ENCODE measurements around the gene CD300LG. TPM values are rescaled to one million over a fixed set of nuclear protein-coding genes. Genes with fewer than 3 reads are reported as not detected.
A peak's percentile ranks its signal among the peaks of the same experiment; 100 is the strongest.

CD300LG gene
- total and polyA plus RNA-seq, 8 donors = 0.09 to 4.3 (median 0.43) TPM

DNA sequence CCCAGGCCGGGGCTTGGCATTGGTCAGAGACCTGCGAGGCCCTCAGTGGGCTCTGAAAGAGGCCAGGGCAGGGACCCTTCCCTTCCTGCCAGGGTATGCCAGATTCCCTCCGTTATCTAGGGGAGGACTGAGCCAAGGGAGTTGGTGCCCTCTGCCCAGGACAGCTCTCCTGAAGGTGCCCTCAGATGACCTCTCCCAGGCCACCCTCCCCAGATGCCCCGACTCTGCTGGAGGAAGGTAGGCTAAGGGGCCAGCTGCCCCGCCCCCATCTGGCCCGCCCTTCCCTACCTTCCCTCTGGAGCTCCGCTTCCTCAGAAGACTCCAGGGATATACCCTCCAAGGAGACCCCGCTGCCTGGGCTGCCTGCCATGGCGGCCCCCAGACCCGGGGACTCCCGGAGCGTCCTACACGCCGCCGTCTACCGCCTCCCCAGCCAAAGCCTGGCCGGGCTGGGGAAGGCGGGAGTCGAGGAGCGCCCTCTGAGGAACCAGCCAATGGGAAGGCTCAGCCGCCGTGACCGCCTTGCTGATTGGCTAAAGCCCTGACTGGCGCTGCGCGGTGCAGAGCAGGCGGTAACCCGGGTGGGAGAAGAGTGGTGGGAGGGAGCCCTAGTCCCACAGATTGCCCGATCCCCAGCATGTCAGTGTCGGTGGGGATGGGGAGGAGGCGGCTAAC lies 53.3 kb downstream of the CD300LG start:
- no peak for TF ChIP-seq CTCF (IDR thresholded peaks at IDR 0.05)
- intact Hi-C loops (cut with DNase I) = no loop called here
- Histone ChIP-seq H3K36me3 (no peaks in the 10 kb centered on the region), H3K4me3 (peak overlapping the region; percentile 9 to 52 (median 34)), H3K27ac (no peak overlapping the region), H3K27me3 (no peaks in the 10 kb centered on the region), H3K9me3 (no peaks in the 10 kb centered on the region), H3K4me1 (no peaks in the 10 kb centered on the region)
- WGBS, 2 donors = 3% methylated on average over 29 to 31 of the region's 31 CpGs
- peak; percentile 76 to 93 (median 85) for DNase-seq
- ATAC-seq = peak; percentile 98 to 100 (median 100)
- FAIRE-seq = no peak

DNA sequence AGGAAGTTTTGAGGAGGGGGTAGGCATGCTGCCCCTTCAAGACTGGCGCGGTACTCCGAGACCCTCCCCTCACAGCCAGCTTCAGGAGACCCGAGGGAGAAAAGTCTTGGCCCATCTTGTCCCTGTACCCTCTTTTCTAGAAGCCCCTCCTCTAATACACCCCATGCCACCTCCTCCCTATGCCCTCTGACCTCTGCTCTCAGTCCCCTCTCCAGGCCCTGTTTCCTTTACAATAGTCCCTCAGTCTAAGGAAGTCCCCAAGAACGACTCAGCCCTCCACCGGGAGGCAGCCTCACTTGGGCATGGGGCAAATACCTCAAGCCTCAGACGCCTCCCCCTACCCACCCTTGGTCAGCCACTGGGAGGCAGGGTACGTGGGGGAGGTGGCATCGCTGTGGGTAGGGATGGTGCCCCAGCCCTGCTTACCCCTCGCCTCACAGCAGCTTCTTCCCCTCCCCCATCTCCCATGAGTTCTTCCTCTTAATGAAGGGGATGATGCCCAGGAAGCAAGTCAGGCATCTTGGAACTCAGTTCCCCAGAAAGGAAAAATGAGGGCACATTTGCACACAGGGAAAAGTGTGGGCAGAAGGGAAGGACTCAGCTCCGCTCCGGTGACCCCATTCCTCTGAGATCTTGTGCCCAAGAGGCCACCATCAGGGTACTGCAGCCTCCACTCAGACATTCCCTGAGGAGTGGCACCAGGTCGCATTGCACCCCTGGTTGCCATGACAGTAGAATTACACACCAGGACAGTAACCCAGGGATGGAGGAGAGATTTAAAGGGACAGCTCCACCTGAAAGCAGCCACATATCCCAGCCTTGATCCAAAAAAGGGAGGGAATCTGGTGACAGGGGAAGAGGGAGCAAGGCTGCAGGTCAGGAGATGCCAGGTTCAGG lies 54.1 kb downstream of the CD300LG start:
- ATAC-seq = peak in 3 of 4 donors; percentile 4 to 22 (median 7)
- no peak for FAIRE-seq
- no peaks in the 10 kb centered on the region for H3K9me3 ChIP-seq
- TF ChIP-seq CTCF (IDR thresholded peaks at IDR 0.05) = no peak
- H3K36me3 ChIP-seq = no peaks in the 10 kb centered on the region
- peak overlapping the region; percentile 9 to 52 (median 34) for H3K4me3 ChIP-seq
- DNase-seq = peak in 1 of 6 donors; percentile 18
- 38 to 43% methylated on average over 10 to 13 of the region's 13 CpGs for WGBS, 2 donors
- peaks cover 0 to 4% (median 0%) of the 10 kb centered on the region in 3 donors for H3K4me1 ChIP-seq
- no peak overlapping the region for H3K27ac ChIP-seq
- intact Hi-C loops (cut with DNase I) = no loop called here
- no peaks in the 10 kb centered on the region for H3K27me3 ChIP-seq

GRCh38 chr17:43901861-43902589 lies 55.0 kb downstream of the CD300LG start:
- H3K4me3 ChIP-seq = no peak overlapping the region
- WGBS, 2 donors = 67 to 69% methylated on average over 7 of the region's 7 CpGs
- H3K9me3 ChIP-seq = no peaks in the 10 kb centered on the region
- ATAC-seq = no peak
- no peak for TF ChIP-seq CTCF (IDR thresholded peaks at IDR 0.05)
- H3K4me1 ChIP-seq = peaks cover 0 to 7% (median 0%) of the 10 kb centered on the region in 3 donors
- H3K27me3 ChIP-seq = no peaks in the 10 kb centered on the region
- no peak for DNase-seq
- H3K27ac ChIP-seq = no peak overlapping the region
- intact Hi-C loops (cut with DNase I) = no loop called here
- H3K36me3 ChIP-seq = no peaks in the 10 kb centered on the region
- FAIRE-seq = no peak

DNA sequence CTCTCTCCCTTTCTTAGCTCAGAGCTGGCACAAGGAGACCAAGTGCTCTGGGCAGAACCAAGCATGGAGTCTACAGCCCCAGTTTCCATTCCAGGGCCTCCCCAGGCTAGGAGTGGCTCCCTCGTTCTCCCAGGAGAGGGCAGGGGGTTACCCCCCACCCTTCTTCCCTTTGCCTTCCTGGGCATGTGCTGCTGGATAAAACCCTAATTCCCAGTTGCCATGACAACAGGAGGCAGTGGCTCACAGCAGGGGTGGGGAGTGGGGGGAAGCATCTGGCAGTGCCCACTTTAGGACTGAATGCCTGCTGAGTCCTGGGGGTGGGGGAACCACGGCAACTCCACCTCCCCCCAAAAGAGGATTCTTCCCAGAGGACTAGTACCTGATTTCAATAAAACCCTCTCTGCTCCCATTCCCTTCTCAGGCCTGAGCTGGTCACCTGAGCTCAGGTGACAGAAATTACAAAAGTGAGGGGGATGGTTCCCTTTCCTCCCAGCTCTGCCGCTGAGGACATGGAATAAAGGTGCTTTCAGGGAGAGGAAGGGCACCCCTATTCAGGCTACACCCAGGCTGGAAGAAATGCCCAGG lies 58.5 kb downstream of the CD300LG start:
- Histone ChIP-seq H3K4me1 (peaks cover 0 to 7% (median 0%) of the 10 kb centered on the region in 3 donors), H3K27ac (no peak overlapping the region), H3K4me3 (no peak overlapping the region), H3K36me3 (no peaks in the 10 kb centered on the region), H3K9me3 (no peaks in the 10 kb centered on the region), H3K27me3 (no peaks in the 10 kb centered on the region)
- no peak for ATAC-seq
- 34 to 48% methylated on average over 3 of the region's 3 CpGs for WGBS, 2 donors
- no peak for FAIRE-seq
- TF ChIP-seq CTCF (IDR thresholded peaks at IDR 0.05) = no peak
- intact Hi-C loops (cut with DNase I) = no loop called here
- no peak for DNase-seq

Measured in pancreas (tissue), 10 donors.